Vagina (tissue), 2 donors: ENCODE results near the gene CELA2B. TPM values are rescaled to one million over a fixed set of nuclear protein-coding genes. Genes with fewer than 3 reads are reported as not detected.
"Not testable (repeated sequence)": the region's sequence is repeated elsewhere in the genome, so short reads cannot be mapped to it uniquely, and the experiment has no call there.

ENCODE experiments used
- DNase-seq, 2 donors: peaks; one replicate each; pipeline ENCODE4 v3.0.0-alpha.2; 2017; ENCODE audit errors: extremely low spot score in 2 of 2
- H3K27ac ChIP-seq: fragments of 200-600 bp; sonication (generic); one replicate; pipeline ENCODE4 v1.5.1; 2019
- H3K27me3 ChIP-seq: fragments of 200-600 bp; sonication (generic); one replicate; pipeline ENCODE4 v1.5.1; 2019
- H3K36me3 ChIP-seq, 2 donors: fragments of 200-600 bp; sonication (generic); one replicate each; pipeline ENCODE4 v1.5.1; 2017 to 2019
- H3K4me1 ChIP-seq: fragments of 200-600 bp; sonication (generic); one replicate; pipeline ENCODE4 v1.5.1; 2019
- H3K4me3 ChIP-seq, 2 donors: fragments of 200-600 bp; sonication (generic); 1 replicate in 1 of 2; 2 replicates in 1 of 2; pipeline ENCODE4 v1.5.1; 2016 to 2019
- H3K9me3 ChIP-seq: fragments of 200-600 bp; sonication (generic); one replicate; pipeline ENCODE4 v1.5.1; 2019
- POLR2A ChIP-seq, 2 donors: fragments of 450-650 bp; IDR thresholded peaks; one replicate each; pipeline ENCODE4 v1.6.1; 2017; ENCODE audit warnings: antibody characterized with exemption in 2 of 2, mild to moderate bottlenecking in 2 of 2, moderate library complexity in 2 of 2
- POLR2AphosphoS5 ChIP-seq, 2 donors: sonication (generic); formaldehyde crosslinking; IDR thresholded peaks; one replicate each; pipeline ENCODE4 v1.9.0; 2017; ENCODE audit warnings: antibody characterized with exemption in 2 of 2, mild to moderate bottlenecking in 2 of 2, low read depth in 1 of 2; ENCODE audit not compliant: insufficient read depth in 1 of 2
- intact Hi-C: fragments of 100-400 bp; cut with DNase I; formaldehyde crosslinking; loops from one replicate; pipeline ENCODE4 v1.15.1; 2023
- total RNA-seq: library from RNA; depleted of rRNA; stranded (reverse); fragments of >200 nt; gene quantifications from one replicate; pipeline ENCODE4 v1.2.3, GENCODE V29; 2016
- TF ChIP-seq, protein P1 (sequence below), 3 experiments: fragments of 450-650 bp in 2 of 3; fragments of 200-600 bp in 1 of 3; sonication (generic) in 1 of 3; IDR thresholded peaks; one replicate each; pipeline ENCODE4 v1.5.1; 2017 to 2019; ENCODE audit warnings: antibody characterized with exemption in 3 of 3, mild to moderate bottlenecking in 2 of 3, moderate library complexity in 2 of 3

CELA2B gene
- total RNA-seq, 1 donor from 2014 or later: not detected

DNA sequence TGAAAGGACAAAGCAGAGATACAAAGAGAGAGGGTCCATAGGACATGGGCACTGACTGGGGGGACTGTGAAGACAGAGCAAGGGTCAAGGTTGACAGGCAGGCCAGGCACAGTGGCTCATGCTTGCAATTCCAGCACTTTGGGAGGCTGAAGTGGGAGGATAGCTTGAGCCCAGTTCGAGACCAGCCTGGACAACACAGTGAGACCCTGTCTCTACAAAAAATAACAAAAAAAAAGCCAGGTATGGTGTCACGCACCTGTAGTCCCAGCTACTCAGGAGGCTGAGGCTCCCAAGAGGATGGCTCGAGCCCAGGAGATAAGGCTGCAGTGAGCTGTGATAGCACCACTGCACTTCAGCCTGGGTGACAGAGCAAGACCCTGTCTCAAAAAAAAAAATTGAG lies 43.7 kb downstream of the CELA2B start:
- H3K36me3 ChIP-seq: peaks cover 0 to 9% of the 10 kb centered on the region in 2 donors

DNA sequence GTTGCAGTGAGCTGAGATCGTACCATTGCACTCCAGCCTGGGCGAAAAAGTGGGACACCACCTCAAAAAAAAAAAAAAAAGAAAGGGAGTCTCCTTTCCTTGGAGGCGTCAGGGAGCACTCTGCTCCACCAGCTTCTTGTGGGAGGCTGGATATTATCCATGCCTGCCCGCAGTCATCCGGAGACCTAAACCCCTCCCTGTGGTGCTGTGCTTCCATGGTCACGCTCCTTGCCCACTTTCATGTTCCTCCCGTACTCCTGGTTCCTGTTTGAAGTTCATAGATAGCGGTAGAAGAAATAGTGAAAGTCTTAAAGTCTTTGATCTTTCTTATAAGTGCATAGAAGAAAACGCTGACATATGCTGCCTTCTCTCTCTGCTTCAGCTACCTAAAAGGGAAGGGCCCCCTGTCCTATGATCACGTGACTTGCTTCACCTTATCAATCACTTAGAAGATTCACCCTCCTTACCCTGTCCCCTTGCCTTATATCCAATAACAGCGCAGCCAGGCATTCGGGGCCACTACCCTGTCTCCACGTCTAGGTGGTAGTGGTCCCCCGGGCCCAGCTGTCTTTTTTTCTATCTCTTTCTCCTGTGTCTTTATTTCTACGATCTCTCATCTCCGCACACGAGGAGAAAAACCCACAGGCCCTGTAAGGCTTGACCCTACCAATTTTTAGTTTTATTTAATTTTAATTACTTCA lies 45.5 kb downstream of the CELA2B start:
- DNase-seq, H3K27me3 ChIP-seq, H3K27ac ChIP-seq, intact Hi-C loops, H3K9me3 ChIP-seq, H3K4me3 ChIP-seq, H3K36me3 ChIP-seq: not testable (repeated sequence)
- peaks cover 22% of the 10 kb centered on the region for H3K4me1 ChIP-seq

More for the DNA sequence above, 43.7 kb downstream of the CELA2B start:
- Histone ChIP-seq H3K4me3 (no peak overlapping the region), H3K9me3 (no peaks in the 10 kb centered on the region), H3K27ac (no peak overlapping the region), H3K27me3 (no peaks in the 10 kb centered on the region), H3K4me1 (peaks cover 11% of the 10 kb centered on the region)
- TF ChIP-seq POLR2A (IDR thresholded peaks at IDR 0.05): no peak
- no peak for TF ChIP-seq POLR2AphosphoS5 (IDR thresholded peaks at IDR 0.05; ENCODE audit: insufficient read depth in 1 of 2, low read depth in 1 of 2)
- TF ChIP-seq, protein P1, sequence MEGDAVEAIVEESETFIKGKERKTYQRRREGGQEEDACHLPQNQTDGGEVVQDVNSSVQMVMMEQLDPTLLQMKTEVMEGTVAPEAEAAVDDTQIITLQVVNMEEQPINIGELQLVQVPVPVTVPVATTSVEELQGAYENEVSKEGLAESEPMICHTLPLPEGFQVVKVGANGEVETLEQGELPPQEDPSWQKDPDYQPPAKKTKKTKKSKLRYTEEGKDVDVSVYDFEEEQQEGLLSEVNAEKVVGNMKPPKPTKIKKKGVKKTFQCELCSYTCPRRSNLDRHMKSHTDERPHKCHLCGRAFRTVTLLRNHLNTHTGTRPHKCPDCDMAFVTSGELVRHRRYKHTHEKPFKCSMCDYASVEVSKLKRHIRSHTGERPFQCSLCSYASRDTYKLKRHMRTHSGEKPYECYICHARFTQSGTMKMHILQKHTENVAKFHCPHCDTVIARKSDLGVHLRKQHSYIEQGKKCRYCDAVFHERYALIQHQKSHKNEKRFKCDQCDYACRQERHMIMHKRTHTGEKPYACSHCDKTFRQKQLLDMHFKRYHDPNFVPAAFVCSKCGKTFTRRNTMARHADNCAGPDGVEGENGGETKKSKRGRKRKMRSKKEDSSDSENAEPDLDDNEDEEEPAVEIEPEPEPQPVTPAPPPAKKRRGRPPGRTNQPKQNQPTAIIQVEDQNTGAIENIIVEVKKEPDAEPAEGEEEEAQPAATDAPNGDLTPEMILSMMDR (IDR thresholded peaks at IDR 0.05): no peak
- intact Hi-C loops: no loop called here
- no peak for DNase-seq

DNA sequence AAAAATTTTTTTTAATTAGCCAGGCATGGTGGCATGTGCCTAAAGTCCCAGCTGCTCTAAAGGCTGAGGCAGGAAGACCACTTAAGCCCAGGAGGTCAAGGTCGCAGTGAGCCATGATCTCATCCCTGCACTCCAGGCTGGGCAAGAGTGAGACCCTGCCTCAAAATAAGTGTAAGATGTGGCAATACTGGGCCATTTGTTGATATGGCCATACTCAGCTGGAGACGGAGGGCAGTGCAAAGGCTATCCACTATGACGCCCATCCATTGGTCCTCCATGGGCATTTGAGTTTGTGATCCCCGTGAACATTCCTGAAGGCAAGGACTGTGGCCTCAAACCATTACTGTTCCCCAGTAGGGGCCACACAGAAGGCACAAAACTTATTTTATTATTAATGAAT lies 46.6 kb downstream of the CELA2B start:
- Histone ChIP-seq H3K27me3 (no peaks in the 10 kb centered on the region), H3K4me1 (peaks cover 28% of the 10 kb centered on the region), H3K27ac (no peak overlapping the region), H3K4me3 (no peak overlapping the region), H3K9me3 (no peaks in the 10 kb centered on the region), H3K36me3 (no peaks in the 10 kb centered on the region)
- TF ChIP-seq, protein P1 (IDR thresholded peaks at IDR 0.05): no peak
- TF ChIP-seq POLR2A (IDR thresholded peaks at IDR 0.05) (no peak), POLR2AphosphoS5 (IDR thresholded peaks at IDR 0.05; ENCODE audit: insufficient read depth in 1 of 2, low read depth in 1 of 2) (no peak)
- DNase-seq: no peak
- intact Hi-C loops: no loop called here

DNA sequence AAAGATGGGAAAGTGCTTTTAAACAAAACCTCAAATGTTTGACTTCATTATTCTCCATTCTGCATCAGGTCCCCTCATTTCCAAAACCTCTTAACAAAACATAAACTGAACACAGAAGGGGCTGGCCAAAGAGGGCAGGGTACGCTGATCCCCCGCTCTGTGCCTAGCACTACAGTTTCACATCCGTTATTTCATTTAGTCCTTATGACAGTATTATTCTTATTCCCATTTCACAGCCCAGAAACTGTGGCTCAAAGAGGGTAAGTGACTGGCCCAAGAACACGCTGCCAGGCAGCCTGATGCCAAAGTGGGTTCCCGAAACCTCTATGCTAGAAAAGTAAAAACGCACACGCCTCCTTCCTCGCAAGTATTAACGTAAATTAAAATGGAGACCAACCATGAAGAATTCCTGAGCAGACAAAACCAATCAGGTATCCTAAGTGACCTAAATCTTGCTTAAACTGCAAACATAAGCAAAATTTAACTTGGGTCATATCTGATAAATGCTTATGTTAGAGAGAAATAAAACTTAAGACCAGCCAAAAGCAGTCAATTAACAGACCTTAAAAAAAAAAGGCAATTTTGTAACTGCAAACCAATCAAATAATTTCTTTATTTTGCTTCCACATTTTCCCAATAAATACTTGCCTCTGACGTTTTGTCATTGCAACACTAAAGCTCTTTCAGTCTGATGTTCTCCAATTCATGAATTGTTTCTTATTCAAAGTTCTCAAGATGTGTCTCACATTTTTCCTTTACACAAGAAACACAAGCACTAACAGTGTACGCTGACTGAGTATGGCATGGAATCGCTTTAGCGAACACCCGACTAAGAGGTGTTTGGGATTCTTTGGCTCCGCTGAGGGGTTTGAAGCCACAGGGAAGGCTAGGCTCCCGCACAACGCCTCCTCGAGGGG lies 47.5 kb downstream of the CELA2B start:
- TF ChIP-seq POLR2AphosphoS5 (IDR thresholded peaks at IDR 0.05; ENCODE audit: insufficient read depth in 1 of 2, low read depth in 1 of 2) (no peak), POLR2A (IDR thresholded peaks at IDR 0.05) (no peak)
- TF ChIP-seq, protein P1 (IDR thresholded peaks at IDR 0.05): no peak
- no peak for DNase-seq
- H3K9me3 ChIP-seq: no peaks in the 10 kb centered on the region
- H3K27ac ChIP-seq: peak overlapping the region; percentile 94
- peak overlapping the region; percentile 72 to 83 for H3K4me3 ChIP-seq
- intact Hi-C loops: no loop called here
- no peaks in the 10 kb centered on the region for H3K36me3 ChIP-seq
- H3K27me3 ChIP-seq: no peaks in the 10 kb centered on the region
- peaks cover 36% of the 10 kb centered on the region for H3K4me1 ChIP-seq

DNA sequence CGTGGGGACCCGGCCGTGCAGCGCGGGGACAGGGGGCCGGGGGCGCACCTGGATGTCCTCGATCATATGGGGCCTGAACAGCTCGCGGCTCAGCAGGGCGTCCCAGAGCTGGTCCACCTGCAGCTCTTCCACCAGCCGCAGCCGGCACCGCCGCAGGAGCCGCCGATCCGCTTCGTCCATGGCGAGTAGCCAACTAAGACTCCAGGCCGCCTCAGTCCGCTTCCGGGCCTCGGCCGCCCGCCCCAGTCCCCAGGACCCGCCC lies 48.0 kb downstream of the CELA2B start, which contains the start of gene CASP9:
Gene CASP9, minus strand, starts transcription at position 195 of the 262 bp plus-strand sequence. Its CDS starts 15 bp downstream, at position 180.
- intact Hi-C loops: no loop called here

More for the DNA sequence above, 48.0 kb downstream of the CELA2B start, which contains the start of gene CASP9:
- TF ChIP-seq POLR2AphosphoS5 (IDR thresholded peaks at IDR 0.05; ENCODE audit: insufficient read depth in 1 of 2, low read depth in 1 of 2): peak in 1 of 2 donors; percentile 64
- TF ChIP-seq, protein P1 (IDR thresholded peaks at IDR 0.05): no peak
- Histone ChIP-seq H3K9me3 (no peaks in the 10 kb centered on the region), H3K4me1 (peaks cover 36% of the 10 kb centered on the region), H3K27ac (peak within 1 kb of the TSS; percentile 94), H3K27me3 (no peaks in the 10 kb centered on the region), H3K36me3 (no peaks in the 10 kb centered on the region), H3K4me3 (peak within 1 kb of the TSS; percentile 83 to 99)
- DNase-seq: no peak
